Middle frontal gyrus (tissue), 1 donor: ENCODE measurements around the gene DIRAS3.
"Not testable (repeated sequence)": the region's sequence is repeated elsewhere in the genome, so short reads cannot be mapped to it uniquely, and the experiment has no call there.

Experiments used
- DNase-seq: peaks from one replicate; pipeline ENCODE4 v3.0.0-alpha.2; 2015; ENCODE audit warnings: low spot score; ENCODE audit errors: extremely low spot score

DIRAS3 gene

DNA sequence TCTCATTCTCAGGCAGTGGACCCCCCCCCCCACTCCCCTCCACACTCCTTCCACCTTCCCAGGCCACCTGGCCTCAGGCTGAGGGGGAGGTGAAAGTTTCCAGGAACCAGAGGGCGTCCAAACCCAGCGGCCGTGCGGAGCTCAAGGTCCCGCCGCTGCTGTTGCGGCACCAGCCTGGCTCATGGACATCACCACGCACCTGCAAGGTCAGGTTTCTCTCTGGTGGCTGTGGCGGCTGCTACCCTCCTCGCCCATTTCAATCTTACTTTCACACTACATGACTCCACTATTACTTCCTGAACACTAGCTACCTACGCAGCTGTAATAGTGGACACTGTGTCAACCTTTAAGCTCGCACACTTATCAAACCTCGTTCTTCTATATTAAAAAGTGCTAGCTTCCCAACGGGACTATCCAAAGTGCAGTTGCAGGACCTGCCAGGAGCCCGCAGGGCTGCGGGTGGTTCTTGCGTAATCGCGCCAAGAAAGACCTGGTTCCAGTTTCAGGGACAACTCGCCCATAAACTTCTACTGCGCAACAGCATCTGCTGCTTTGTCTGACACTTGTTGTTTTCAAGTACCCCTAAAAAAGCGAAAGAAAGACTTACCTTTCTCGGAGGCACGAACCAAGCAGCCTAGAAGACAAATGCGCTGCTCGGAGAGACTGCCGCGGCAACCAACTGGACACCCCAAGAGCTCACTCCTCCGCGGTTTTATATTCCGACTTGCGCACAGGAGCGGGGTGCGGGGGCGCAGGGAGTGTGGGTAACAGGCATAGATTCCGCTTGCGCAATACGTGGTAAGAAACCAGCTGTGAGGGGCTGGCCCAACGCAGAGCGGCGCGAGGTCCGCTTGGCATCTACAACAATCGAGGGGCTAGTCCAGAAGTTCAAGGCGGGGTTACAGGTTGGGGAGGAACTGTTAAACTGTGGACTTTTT is at the start of gene DIRAS3:
Gene DIRAS3 (minus strand): TSS at position 687 of the 938 bp plus-strand sequence. CDS start 3,330 bp downstream, outside the sequence.
- no peak for DNase-seq

GRCh38 chr1:68093737-68094136 is 43.3 kb upstream of the DIRAS3 start:
- no peak for DNase-seq

DNA sequence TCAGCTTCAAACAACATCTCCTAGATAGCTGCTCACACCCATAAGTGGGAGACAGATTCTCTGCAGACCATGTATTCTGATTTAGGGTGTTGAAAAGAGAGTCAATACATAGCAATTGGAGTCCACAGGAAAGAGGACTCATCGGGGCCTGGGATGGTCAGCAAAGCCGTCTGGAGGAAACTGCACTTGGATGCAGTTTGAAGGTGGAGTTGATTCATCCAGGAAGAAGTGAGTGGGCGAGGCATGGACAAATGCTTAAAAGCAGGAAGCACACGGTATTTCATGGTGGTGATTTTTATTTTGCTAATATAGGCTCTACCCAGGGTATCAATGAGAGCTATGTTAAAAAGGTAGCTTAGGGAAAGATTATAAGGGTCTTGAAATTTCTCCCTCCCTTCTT is 36.8 kb upstream of the DIRAS3 start:
- DNase-seq = no peak

DNA sequence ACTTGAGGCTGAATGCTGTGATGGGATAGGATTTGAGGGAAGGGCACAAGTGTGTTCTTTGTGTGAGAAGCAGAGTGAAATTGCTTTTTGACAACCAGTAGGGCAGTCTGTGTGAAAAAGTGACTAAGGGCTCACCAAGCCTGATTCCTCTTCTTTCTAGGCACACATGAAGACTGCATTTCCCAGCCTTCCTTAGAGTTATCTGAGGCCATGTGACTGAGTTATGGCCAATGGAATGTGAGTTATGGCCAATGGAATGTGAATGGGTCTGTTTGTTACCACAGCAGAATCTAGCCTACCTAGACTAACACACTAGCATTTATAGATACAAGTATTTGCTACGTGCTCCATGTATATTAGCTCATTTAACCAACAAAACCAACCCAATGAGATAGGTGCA is 35.3 kb upstream of the DIRAS3 start:
- no peak for DNase-seq

DNA sequence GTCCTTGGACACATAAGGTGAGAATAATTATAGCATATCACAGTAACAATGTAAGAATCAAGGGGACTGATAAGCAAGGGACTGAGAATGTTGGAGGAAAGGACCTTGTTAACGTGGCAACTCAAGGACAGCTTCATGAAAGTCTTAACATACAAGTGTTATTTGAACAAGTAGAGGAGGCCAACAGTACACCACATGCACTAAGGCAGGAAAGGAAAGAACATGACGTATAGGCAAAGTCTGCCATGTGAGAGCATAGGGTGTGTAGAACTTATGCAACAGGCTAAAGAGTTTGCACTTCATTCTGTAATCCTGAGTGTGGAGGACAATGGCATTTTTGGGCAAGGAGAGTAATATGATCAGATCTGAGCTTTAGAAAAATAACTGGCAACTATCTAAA is 33.3 kb upstream of the DIRAS3 start:
- DNase-seq = no peak

DNA sequence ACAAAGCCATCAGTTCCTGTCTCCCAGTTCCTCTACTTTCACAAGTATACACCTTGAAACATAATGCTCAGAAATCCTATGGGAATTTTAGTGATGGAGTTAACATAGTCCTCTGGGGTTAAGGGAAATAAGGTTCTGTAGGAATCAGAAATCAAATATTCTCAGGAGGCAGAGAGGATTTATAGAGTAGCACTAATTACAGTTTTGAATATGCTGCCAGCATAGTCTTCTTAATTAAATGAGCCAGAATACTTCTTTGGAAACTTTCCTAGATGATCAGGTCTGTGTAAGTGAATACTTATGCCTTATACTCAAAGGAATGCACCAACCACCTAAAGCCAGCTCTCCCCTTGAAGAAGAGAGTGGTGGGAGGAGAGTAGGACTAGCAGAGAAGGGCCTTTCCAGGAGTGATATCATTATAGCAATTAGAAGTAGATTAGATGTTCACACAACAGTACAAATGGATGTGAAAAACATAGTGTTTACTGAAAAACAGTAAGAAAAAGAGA is 31.4 kb upstream of the DIRAS3 start:
- DNase-seq = no peak

DNA sequence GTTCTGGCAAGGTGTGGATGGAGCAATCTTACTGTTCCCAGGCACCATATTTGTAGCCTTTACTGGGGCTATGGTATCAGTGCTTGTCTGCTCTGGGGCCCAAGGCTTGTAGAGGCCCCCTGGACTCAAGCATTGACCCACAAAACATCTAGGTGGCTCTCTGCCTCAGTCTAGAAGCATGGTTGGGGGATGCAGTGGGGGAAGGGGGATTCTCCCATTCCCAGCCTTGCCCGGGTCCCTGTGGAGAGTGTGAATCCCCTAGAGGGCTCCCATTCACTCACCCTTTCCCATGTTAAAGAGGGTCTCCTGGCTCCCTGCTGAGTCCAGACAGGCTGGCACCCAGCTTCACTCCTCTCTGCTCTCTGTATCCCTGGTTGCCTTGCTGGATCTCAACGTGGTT is 28.2 kb upstream of the DIRAS3 start:
- no peak for DNase-seq

DNA sequence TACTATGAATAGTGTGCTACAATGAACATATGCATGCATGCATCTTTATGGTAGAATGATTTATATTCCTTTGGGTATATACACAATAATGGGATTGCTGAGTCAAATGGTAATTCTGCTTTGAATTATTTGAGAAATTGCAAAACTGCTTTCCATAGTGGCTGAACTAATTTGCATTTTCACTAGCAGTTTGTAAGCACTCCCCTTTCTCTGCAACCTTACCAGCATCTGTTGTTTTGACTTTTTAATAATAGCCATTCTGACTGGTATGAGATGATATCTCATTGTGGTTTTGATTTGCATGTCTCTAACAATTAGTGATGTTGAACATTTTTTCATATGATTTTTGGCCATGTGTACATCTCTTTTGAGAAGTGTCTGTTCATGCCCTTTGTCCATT is 24.0 kb upstream of the DIRAS3 start:
- no peak for DNase-seq

DNA sequence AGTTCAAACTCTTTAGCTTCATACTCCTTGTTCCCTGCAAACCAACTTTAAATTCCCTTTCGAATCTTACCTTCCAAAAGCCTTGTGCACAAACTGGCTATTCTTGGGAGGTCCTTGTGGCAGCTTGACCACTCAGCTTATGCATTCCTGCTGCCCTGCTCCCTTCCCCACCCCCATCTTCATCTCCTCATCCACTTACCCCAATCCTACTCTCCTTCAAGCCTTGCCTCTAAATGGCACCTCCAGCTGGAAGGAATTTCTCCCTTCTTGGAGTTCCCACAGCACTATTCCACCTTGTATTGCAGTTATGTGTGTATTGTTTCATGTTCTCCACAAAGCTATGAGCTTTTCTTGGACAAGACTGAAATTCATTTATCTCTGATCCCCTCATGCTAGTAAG is 15.3 kb upstream of the DIRAS3 start:
- DNase-seq = no peak

DNA sequence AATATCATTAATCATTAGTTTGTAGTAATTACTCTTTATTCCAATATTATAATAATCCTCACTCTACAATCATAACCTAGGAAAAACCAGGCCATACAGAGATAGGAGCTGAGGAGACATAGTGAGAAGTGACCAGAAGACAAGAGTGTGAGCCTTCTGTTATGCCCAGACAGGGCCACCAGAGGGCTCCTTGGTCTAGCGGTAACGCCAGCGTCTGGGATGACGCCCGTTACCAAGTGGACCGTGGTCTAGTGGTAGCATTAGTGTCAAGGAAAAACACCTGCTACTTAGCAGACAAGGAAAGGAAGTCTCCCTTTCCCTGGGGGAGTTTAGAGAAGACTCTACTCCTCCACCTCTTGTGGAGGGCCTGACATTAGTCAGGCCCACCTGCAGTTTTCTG is 7.6 kb upstream of the DIRAS3 start:
- DNase-seq = not testable (repeated sequence)

GRCh38 chr1:68057564-68057963 is 7.1 kb upstream of the DIRAS3 start:
- DNase-seq = no peak

GRCh38 chr1:68057050-68057449 is 6.6 kb upstream of the DIRAS3 start:
- DNase-seq = no peak

DNA sequence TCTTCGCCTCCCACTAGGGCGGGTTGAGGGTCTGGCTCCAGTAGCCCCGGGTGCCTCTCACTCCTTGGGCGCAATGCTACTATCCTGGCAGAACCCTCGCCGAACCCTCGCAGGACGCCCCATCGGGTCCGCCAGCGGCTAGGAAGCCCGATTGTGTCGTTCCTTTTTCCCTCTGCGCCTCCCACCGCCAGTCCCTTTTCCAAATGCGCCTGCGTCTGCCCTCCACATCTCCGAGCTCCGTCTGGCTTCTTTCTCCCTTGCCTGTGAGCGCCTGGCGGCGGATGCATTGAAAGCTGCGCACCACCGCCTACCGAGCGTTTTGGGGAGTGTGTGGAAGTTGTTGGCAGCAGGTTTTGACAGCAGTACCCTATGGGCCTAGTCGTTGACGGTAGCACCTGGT is 1.0 kb upstream of the DIRAS3 start:
- DNase-seq = no peak

DNA sequence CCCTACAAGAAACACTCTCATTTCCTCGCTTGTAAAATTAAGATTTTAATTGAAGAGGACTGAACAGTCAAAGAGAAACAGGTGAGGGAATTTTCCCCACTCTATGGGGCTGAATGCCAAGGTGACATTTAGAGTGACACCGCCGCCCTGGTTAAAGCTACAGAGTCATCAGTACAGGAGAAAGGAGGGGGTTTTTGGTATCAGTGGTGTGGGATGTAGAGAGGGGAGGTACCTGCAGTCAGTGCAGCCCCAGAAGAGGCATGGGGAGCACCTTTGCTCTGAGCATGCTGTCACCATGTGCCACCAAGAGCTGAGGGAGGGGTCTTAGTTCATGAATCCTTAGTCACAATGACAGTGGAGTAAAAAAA is 2.8 kb downstream of the DIRAS3 start:
- DNase-seq = no peak

DNA sequence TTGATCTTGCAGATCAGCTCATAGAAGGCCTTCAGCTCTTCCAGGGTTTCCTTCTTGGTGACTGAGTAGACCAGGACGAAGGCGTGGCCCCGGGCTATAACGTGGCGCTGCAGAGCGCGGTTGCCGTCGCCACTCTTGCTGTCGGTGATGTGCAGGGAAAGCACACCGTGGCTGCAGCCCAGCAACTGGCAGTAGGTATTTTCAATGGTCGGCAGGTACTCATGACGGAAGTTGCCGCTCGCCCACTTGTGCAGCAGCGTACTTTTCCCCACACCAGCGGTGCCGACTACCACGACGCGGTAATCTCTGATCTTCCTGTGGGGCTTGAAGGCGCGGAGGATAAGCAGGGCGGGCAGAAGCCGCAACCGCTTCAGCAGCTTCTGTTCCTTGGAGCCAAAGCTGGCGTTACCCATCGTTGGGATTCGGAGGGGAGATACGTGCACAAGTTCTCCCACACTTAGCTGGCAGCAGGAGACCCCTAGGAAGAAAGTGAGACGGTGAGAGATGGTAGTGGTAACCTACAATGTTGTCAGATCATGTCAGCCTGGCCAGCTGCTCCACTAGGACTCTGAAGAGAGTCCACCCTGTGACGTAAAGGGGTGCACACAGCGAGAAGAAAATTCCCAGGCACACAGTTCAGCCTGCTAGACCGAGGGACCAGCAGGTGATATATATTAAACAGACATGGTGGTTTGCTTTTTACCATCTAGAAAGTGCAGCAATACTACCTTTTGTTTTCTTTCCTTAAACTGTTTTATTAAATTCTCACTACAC is 3.4 kb downstream of the DIRAS3 start:
- no peak for DNase-seq

DNA sequence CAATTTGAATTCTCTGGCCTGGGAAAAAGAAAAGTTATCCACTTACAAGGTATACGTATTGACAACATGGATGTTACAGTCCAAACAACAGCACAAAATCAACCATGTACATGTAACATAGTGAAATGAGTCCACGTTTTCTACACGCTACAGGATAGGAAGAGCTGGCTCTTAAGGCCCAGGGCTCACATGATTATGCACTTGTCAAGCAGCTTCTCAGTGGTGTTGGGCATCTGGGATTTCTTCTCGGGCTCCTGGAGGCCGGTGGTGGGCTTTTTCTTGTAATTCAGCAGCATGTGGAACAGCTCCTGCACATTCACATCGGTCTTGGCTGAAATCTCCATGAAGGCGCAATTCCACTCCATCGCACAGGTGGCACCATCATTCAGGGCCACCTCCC is 4.0 kb downstream of the DIRAS3 start:
- no peak for DNase-seq

DNA sequence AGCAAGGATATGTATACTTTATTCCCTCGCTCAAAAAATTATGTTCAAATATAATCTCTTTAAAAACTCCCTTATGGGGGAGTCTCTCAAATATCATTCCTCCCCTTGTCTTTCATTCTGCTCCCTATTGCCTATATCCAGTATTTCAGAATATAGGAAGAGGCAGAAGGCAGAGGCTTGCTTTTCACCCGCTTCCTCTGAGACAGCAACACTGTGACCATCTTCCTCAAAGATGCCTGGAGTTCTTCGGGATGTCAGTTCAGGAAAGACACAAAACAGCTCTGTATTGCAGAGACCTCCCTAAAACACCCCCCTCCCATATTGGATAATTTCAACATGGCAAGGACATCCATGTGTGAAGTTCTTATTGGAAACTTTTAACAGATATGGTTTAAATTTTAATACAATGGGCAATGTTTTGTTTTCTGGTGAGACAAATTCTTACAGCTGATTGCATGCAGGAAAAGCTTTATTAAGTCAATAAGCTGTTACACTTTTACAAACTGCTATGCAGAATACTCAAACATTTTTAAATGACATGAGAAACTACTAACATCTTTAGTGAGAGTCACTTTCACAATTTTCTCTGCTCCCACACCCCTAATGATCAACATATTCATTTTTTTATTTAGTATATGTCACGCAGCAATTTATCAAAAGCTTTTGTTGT is 4.8 kb downstream of the DIRAS3 start:
- no peak for DNase-seq

DNA sequence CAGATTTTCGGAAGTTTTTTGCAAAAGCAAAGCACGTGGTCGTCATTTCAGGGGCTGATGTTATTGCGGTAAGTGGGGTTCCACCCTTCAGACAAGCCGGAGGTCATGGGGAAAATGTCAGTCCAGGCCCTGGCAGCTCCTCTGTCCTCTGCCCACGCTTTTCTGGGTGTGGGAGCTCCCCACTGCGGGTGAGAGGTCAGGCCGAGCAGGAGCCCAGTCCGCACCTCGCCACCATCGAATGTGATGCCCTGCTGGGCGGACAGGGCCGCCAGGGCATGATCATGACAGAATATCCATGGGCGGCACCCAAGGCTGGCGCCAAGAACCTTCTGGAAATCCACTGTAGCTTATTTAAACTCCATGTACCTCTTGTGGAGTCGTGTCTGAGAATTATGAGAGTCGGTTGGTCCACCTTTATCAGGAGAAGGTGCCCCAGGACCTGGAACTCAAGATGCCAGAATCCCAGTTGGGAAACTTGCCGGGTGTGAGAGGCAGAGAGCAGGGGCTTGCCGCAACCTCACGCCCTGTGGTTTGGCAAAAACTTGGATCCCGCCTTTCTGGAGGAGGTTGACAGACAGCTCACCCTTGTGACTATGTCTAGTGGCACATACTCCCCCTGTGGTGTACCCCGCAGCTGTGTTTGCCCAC is 6.9 kb downstream of the DIRAS3 start:
- no peak for DNase-seq

DNA sequence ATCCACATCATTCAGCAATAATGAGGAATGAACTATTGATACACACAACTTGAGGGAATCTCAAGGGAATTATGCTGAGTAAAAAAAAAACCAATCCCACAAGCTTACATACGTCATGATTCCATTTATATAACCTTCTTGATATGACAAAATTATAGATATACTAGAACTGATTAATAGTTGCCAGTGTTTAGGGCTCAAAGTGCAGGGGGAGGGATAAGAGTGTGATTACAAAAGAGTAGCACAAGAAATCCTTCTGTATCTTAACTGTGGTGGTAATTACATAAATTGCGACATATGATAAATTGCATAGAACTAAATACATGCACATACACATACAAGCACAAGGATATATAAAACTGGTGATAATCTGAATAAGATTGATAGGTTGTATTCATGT is 13.5 kb downstream of the DIRAS3 start:
- no peak for DNase-seq

GRCh38 chr1:68029444-68029843 is 21.0 kb downstream of the DIRAS3 start:
- DNase-seq = no peak

- no peak for DNase-seq
Measured at GRCh38 chr1:68028566-68028965, 21.9 kb downstream of the DIRAS3 start.
